ENCODE data around the gene FDXR.

Gene FDXR

GRCh38 chr17:74814453-74814852, 58.3 kb downstream of the FDXR start:
- DNase-seq (ENCODE audit: low read depth in 2 of 2, low spot score in 1 of 2): no peak

Measured in stimulated activated CD8-positive, alpha-beta memory T cell treated with anti-CD3 and anti-CD28 coated beads, Interleukin-4, amount 100 ng/mL, for 1 hour (primary cell).